NCI-H1930 (cell line): ENCODE data around the gene DKK2.
"Not testable (repeated sequence)": the region's sequence is repeated elsewhere in the genome, so short reads cannot be mapped to it uniquely, and the experiment has no call there.

Experiments
- DNase-seq, 2 experiments: peaks; one replicate each; lab custom pipeline; 2025; lab: John Stamatoyannopoulos, UW

The DKK2 gene

DNA sequence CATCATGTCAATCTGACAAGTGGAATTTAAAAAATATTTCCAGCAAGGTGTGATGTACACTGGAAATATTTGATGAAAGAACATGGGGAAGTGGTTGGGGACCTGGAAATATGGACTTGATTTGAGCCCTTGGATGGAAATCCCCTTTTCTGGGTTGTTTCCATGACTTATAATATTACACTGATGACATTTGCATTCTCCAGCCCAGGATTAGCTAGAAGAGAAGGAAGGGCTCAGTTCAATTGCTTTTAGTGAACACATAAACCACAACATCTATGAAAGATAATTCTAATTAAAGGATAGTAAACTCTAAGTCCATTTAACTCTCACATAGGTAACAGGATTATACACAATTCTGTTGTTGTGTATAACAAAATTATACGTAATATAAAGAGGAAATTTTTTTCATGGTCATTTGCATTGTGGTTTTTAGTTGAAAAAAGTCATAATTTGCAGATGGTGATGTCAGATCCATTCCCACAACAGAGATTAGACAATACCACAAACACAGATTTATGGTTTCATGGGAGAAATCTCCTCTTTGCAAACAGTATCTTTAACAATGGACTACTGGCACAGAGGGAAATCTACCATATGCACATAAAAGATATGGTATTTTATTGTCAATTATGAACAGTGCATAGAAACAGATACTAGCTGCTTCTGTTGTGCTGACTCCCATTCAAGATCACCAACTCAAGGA is 126.5 kb downstream of the DKK2 start:
- no peak for DNase-seq

GRCh38 chr4:106908049-106908448 is 128.1 kb downstream of the DKK2 start:
- not testable (repeated sequence) for DNase-seq

DNA sequence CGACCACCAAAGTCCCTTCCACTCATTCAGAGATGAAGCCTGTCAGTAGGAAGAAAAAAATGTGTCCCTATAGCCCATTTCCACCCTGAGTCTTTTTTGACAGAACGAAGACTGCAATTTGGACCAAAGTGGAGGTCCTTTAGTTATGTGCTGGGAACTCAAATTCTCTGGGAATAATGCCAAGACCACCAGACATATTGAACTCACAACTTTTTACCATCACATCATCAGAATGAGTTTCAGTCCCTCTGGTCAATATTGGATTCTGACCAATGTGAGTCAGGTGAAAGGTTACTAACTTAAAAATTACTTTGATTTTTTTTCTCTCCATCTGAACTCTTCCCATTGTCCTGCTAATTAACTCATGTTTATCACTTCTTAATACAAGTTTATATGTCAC is 128.9 kb downstream of the DKK2 start:
- DNase-seq: no peak

DNA sequence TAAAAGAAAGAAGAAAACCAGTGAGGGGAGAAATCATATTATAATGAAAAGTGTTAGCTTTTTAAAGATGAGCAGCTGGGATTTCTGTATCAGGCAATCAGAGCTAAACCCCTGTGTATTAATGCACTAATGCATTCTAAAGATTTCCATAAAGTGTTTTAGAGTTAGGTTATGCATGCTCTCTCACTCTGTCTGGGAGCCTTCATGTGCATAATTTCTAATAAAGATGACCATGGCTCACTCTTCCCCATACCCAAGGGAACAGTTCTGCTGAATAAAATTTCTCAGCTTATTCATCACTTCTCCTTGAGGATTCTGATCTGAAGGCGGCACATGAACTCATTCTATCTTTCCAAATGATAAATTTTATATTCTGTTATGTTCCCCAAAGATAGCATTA is 129.4 kb downstream of the DKK2 start:
- no peak for DNase-seq

- no peak for DNase-seq
These were observed 137.4 kb downstream of the DKK2 start for GRCh38 chr4:106898621-106899230.

GRCh38 chr4:106893903-106894302 is 142.2 kb downstream of the DKK2 start:
- DNase-seq: no peak

DNA sequence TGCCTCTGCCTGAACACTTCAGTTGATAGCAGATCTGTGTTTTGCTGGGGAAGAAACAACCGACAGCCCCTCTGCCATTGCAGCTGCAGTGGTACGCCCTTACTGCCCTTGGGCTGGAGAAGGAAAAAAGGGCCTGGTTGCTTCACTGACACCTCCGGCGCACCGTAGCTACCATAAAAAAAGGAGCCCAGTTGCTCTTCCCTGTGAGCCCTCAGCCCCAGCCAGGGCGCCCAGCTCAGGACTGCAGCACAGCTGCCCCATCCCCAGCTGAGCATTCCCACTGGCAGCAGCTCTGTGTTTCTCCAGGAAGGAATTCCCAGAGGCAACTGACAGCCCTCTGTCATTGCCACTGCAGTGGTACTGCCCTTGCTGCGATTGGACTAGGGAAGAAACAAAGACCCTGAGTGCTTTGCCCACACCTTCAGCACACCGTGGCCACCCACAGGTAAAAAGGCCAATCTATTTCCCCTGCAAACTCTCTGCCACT is 142.7 kb downstream of the DKK2 start:
- DNase-seq: no peak

GRCh38 chr4:106892786-106893185 is 143.3 kb downstream of the DKK2 start:
- DNase-seq: no peak

GRCh38 chr4:106875340-106875739 is 160.8 kb downstream of the DKK2 start:
- DNase-seq: no peak
